ENCODE data around the gene TCEA2.

GRCh38 chr20:64041040-64041780 lies 21.8 kb upstream of the TCEA2 start:
- no peak for TF ChIP-seq POLR2AphosphoS5 (IDR thresholded peaks at IDR 0.05; ENCODE audit: borderline replicate concordance, low read depth, low read length)
- no peak for TF ChIP-seq EZH2 (IDR thresholded peaks at IDR 0.05)

Measured in SK-N-MC (cell line).